IPS-NIHi7 (cell line): Measurements from ENCODE around the gene ARFGEF2.
"Not testable (repeated sequence)": the region's sequence is repeated elsewhere in the genome, so short reads cannot be mapped to it uniquely, and the experiment has no call there.

Experiments used
- DNase-seq: peaks from one replicate; pipeline ENCODE4 v3.0.0; 2012; ENCODE audit warnings: mixed read lengths; ENCODE audit errors: extremely low spot score

ARFGEF2 gene

DNA sequence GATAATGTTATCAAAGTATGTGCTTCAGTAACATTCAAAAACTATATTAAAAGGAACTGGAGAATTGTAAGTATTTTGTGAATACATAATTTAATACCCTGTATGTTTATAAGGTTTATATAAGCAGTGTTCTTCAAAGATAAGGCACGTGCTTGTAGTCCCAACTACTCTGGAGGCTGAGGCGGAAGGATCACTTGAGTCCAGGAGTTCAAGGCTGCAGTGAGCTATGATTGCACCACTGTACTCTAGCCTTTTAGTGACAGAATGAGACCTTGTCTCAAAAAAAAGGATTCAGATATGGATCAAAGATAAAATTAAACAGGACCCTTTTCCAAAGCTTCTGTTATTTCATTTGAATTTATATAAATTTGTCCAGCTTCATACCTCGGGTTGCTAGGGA, 141.8 kb downstream of the ARFGEF2 start:
- DNase-seq, result no peak

DNA sequence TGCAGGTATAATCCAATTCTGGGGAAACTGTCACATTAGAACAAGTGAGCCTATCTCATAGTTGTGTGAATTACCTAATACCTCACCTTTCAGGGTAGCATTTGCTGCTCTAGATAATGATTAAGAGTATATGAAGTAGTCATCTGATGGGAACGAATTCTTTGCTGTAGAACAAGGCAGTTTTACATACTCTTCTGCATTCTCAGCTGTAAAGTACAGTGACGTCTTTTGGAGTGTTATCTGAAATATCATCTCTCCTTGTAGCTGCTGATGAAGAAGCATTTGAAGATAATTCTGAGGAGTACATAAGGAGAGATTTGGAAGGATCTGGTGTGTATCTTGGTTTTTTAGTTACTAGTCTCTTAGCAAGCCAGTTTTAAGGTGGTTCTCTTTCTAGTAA, 153.0 kb downstream of the ARFGEF2 start:
- DNase-seq, result no peak

DNA sequence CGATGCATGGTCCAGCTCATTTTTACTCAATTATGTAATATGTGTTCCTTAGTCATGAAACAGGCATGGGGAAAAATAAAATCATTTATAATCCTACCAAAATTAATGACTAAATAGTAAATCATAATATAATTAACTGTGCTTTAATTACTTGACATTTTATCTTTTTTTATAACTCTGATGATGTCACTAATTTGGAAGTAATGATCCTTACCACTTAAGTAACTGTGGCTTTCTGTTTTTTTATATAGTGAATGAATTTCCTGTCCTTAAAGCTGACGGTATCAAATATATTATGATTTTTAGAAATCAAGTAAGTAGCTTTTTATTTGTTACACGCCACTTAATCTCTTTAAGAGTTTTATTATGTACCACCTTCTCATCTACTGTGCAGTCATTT, 156.8 kb downstream of the ARFGEF2 start:
- no peak for DNase-seq

DNA sequence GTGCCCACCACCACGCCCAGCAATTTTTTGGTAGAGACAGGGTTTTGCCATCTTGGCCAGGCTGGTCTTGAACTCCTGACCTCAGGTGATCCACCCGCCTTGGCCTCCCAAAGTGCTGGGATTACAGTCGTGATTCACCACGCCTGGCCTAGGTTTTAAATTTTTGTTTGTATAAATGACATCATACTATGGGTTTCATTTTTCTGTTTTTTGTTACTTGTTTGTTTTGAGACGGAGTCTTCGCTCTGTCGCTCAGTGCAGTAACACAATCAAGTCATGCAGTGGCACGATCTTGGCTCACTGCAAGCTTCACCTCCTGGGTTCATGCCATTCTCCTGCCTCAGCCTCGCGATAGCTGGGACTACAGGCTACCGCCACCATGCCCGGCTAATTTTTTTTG, 160.8 kb downstream of the ARFGEF2 start:
- not testable (repeated sequence) for DNase-seq
